ENCODE data around the gene MIAT.
"Not testable (repeated sequence)": the region's sequence is repeated elsewhere in the genome, so short reads cannot be mapped to it uniquely, and the experiment has no call there.

The MIAT gene

DNA sequence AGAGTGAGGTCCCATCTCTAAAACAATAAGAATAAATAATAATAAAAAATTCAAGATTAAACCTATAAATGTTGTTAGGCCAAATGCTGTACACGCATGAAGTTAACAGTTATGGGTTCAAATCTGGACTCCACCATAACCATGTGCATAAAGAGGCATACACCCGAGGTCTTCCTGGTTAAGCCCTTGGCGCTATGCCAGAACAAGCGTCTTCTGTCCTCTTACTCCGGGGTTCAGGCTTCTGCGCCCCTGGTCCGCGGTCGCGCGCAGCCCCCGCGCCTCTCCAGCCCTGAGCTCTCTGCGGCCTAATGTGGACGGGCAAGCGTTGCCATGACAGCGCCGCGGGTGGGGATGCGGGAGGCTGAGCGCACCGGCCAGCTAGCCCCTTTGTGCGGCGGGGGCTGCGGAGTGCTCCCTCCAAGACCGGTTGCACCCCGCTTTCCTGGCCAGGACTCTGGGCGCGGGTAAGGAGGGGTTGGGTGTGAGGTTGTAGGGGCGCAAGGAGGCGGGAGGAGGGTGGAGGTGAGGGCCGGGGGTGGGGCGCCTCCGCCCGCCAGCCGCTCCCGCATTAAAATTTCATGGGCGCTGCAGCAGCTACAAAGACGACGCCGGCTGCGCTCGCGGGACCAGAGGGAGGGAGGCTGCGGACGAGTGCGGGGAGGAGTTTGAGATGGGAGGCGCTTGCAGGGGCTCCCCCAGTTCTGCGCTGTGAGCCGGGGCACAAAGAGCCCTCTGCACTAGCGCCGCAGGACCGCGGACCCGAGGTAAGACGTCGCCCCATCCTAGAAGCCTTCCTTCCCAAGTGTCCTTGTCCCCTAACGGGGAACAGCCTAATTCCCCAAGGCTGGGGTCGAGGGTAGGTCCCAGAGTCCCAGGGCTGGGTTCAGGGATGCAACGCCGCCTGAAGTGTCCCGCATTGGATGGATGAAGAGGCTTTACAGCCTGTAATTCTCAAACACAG lies at the start of gene MIAT:
MIAT (plus strand) TSS at position 698 of the 961 bp plus-strand sequence.
- peak within 1 kb of the TSS; percentile 37 for H3K4me3 ChIP-seq (ENCODE audit: low read length)
- no peak for DNase-seq (ENCODE audit: low read depth)
- TF ChIP-seq, protein P1, sequence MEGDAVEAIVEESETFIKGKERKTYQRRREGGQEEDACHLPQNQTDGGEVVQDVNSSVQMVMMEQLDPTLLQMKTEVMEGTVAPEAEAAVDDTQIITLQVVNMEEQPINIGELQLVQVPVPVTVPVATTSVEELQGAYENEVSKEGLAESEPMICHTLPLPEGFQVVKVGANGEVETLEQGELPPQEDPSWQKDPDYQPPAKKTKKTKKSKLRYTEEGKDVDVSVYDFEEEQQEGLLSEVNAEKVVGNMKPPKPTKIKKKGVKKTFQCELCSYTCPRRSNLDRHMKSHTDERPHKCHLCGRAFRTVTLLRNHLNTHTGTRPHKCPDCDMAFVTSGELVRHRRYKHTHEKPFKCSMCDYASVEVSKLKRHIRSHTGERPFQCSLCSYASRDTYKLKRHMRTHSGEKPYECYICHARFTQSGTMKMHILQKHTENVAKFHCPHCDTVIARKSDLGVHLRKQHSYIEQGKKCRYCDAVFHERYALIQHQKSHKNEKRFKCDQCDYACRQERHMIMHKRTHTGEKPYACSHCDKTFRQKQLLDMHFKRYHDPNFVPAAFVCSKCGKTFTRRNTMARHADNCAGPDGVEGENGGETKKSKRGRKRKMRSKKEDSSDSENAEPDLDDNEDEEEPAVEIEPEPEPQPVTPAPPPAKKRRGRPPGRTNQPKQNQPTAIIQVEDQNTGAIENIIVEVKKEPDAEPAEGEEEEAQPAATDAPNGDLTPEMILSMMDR (conservative IDR thresholded peaks at IDR 0.05; ENCODE audit: low read depth, low read length), result no peak

DNA sequence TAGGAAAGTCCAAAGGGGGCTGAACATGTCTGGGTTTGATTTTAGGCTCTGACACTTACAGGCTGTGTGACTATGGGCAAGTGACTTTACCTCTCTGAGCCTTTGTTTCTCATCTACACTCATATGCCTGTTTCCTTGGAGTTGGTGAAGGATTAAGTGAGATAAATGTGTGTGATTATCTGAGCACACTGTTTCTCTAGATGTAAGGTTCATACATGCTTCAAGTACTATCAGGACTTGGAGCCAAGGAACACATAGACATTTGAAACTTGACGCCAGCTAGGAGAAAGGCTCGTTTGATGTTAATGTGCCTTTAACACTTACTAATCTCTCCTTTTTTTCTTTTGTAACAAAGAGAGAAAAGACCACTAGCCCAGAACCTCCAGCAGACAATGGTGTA lies 49.3 kb upstream of the MIAT start:
- no peak overlapping the region for H3K4me3 ChIP-seq (ENCODE audit: low read length)
- no peak for DNase-seq (ENCODE audit: low read depth)
- TF ChIP-seq, protein P1 (conservative IDR thresholded peaks at IDR 0.05; ENCODE audit: low read depth, low read length), result no peak

DNA sequence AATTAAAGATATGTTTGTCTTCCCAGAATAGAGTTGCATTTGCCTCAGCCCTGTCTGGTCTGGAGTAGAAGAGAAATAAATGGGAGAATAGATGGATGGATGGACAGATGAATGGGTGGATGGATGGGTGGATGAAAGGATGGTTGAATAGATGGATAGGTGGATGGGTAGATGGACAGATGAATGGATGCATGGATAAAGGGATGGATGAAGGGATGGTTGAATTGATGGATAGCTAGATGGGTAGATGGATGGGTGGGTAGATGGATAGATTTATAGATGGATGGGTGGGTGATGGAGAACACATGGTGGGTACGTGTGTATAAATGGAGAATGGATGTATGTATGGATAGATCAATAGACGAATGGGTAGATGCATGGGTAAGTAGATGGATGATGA lies 48.1 kb upstream of the MIAT start:
- TF ChIP-seq, protein P1 (conservative IDR thresholded peaks at IDR 0.05; ENCODE audit: low read depth, low read length), result no peak
- H3K4me3 ChIP-seq (ENCODE audit: low read length), result no peak overlapping the region
- no peak for DNase-seq (ENCODE audit: low read depth)

DNA sequence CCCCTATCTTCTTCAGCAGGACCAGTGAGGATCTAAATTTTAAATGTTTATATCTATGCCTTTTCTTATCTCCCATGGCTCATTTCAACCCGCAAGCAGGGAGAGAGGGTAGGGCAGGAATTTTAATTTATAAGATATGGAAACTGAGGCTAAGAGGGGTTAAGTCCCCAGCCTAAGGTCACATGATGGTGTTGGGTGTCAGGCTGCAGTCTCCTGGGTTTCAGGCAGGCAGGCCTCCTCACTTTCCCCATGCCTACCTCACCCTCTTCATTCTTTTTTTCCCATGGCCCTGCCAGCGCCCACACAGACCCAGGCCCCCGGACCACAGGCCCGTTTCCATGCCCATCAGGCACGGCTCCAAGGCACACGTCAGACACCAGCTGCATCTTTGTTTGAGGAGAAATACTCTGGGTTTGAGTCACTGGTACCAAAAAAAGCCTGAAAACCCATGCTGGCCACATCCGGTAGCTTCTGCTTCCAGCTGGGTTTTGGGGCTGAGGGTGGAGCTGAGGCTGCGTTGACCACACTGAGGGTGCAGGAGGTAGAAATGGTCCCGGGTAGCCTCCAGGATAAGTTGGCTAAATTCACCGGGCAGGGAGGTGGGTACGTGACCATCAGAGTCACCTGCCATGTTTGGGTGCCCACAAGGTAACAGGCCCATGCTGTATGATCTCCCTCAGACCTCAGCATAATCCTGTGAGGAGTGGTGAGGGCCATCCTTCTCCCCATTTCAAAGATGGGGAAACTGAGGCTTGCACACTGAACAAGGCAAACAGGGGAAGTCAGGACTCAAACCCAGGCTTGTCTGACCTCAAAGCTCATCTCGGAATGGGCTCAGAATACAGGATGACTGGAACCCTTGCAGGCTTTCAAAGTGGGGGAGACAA lies 47.1 kb upstream of the MIAT start:
- DNase-seq (ENCODE audit: low read depth), result no peak
- TF ChIP-seq, protein P1 (conservative IDR thresholded peaks at IDR 0.05; ENCODE audit: low read depth, low read length), result no peak
- no peak overlapping the region for H3K4me3 ChIP-seq (ENCODE audit: low read length)

DNA sequence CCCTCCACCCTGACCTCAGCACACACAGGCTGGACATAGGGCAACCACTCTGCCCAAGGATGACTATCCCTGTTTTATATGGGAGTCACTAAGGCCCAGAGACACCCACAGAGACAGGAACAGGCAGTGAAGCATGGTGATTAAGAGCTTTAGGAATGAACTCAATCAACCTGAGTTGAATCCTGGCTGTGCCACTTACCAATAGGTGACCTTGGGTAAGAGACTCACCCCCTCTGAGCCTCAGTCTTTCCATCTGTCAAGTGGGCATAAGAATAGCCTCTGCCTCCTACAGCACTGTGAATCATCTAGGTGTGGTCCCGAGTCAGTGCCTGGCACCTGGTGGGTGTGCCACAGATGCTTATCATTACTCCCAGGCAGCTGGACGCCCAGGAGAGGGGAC lies 46.4 kb upstream of the MIAT start:
- no peak for DNase-seq (ENCODE audit: low read depth)
- TF ChIP-seq, protein P1 (conservative IDR thresholded peaks at IDR 0.05; ENCODE audit: low read depth, low read length), result no peak
- no peak overlapping the region for H3K4me3 ChIP-seq (ENCODE audit: low read length)

DNA sequence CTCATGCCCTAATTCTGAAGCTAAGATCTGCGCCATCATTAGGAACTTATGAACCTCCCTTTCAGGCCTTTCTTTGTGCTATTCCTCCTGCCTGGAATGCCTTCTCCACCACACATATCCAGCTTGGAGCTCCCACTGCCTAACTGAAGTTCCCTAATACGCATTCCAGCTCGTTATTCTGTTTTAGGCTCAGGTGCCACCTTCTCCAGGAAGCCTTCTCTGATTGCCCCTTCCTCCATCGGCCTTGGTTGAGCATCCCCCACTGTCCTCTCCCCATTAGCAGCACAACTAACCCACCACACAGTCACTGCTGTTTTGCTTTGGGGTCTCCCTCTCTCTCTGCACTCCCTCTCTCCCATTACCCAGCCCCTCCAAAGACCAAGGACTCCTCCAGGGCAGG lies 44.7 kb upstream of the MIAT start:
- no peak for DNase-seq (ENCODE audit: low read depth)
- H3K4me3 ChIP-seq (ENCODE audit: low read length), result no peak overlapping the region
- TF ChIP-seq, protein P1 (conservative IDR thresholded peaks at IDR 0.05; ENCODE audit: low read depth, low read length), result no peak

DNA sequence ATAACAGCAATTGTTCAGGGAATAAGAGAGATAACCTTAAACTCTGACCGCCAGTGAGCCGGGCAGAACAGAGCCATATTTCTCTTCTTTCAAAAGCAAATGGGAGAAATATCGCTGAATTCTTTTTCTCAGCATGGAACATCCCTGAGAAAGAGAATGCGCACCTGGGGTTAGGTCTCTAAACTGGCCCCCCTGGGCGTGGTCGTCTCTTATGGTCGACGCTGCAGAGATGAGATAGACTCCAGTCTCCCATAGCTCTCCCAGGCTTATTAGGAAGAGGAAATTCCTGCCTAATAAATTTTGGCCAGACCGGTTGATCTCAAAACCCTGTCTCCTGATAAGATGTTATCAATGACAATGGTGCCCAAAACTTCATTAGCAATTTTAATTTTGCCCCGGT lies 43.6 kb upstream of the MIAT start:
- not testable (repeated sequence) for H3K4me3 ChIP-seq (ENCODE audit: low read length); DNase-seq (ENCODE audit: low read depth)
